Prostate gland (tissue), 2 donors: ENCODE measurements around the gene CSPG4. TPM values are rescaled to one million over a fixed set of nuclear protein-coding genes. Genes with fewer than 3 reads are reported as not detected.
A peak's percentile ranks its signal among the peaks of the same experiment; 100 is the strongest.

Source experiments
- DNase-seq: peaks from one replicate; pipeline ENCODE4 v3.0.0-alpha.2; 2019; ENCODE audit warnings: low spot score
- H3K27ac ChIP-seq, 2 donors: fragments of 200-600 bp; sonication (generic); 2 replicates each; pipeline ENCODE4 v1.5.1; 2017 to 2019
- H3K27me3 ChIP-seq: fragments of 200-600 bp; sonication (generic); replicated peaks from 2 replicates; pipeline ENCODE4 v1.5.1; 2019; ENCODE audit not compliant: insufficient read depth
- H3K36me3 ChIP-seq, 2 donors: fragments of 200-600 bp; sonication (generic); 1 replicate in 1 of 2; 2 replicates in 1 of 2; pipeline versions ENCODE4 v1.5.1 to v1.8.1; 2017 to 2019
- H3K4me1 ChIP-seq: fragments of 200-600 bp; sonication (generic); replicated peaks from 2 replicates; pipeline ENCODE4 v1.5.1; 2019
- H3K4me3 ChIP-seq, 2 donors: fragments of 200-600 bp; sonication (generic); 2 replicates each; pipeline ENCODE4 v1.5.1; 2017 to 2019
- H3K9me3 ChIP-seq: fragments of 200-600 bp; sonication (generic); 2 replicates; pipeline ENCODE4 v1.5.1; 2017
- CTCF ChIP-seq, 4 experiments: fragments of 200-600 bp in 2 of 4; fragments of 450-650 bp in 2 of 4; sonication (generic) in 2 of 4; IDR thresholded peaks; 1 replicate in 3 of 4; 2 replicates in 1 of 4; pipeline ENCODE4 v1.5.1; 2016 to 2019; ENCODE audit warnings: antibody characterized with exemption in 4 of 4, mild to moderate bottlenecking in 2 of 4, moderate library complexity in 2 of 4
- POLR2A ChIP-seq: fragments of 450-650 bp; IDR thresholded peaks from one replicate; pipeline ENCODE4 v1.6.1; 2016; ENCODE audit warnings: antibody characterized with exemption, mild to moderate bottlenecking
- POLR2AphosphoS5 ChIP-seq: sonication (generic); formaldehyde crosslinking; IDR thresholded peaks from one replicate; pipeline ENCODE4 v1.6.1; 2017; ENCODE audit warnings: antibody characterized with exemption
- WGBS: methylation state at CpG from one replicate; pipeline ENCODE4 v1.1.5; 2018; 5-methylcytosine and 5-hydroxymethylcytosine counted together
- intact Hi-C: fragments of 100-400 bp; cut with DNase I; formaldehyde crosslinking; loops from one replicate; pipeline ENCODE4 v1.14.2; 2022
- total RNA-seq, 2 donors: library from RNA; depleted of rRNA; stranded (reverse); fragments of >200 nt; gene quantifications; one replicate each; pipeline ENCODE4 v1.1.0, GENCODE V29; 2016

Gene CSPG4
- total RNA-seq, 2 donors from 2014 or later: 14.3 to 29.4 TPM

- no peak for TF ChIP-seq CTCF (IDR thresholded peaks at IDR 0.05)
- TF ChIP-seq POLR2A: no peak
- no peak for TF ChIP-seq POLR2AphosphoS5
- Histone ChIP-seq H3K27ac (peak overlapping the region; percentile 33 to 41), H3K27me3 (no peaks in the 10 kb centered on the region), H3K9me3 (no peaks in the 10 kb centered on the region), H3K4me1 (peaks cover 33% of the 10 kb centered on the region), H3K4me3 (peak overlapping the region; percentile 12 to 16), H3K36me3 (no peaks in the 10 kb centered on the region)
- no peak for DNase-seq
- intact Hi-C loops: no loop called here
- 58% methylated on average over 2 of the region's 2 CpGs for WGBS
Observed at GRCh38 chr15:75651810-75652543, 60.7 kb downstream of the CSPG4 start.

- Histone ChIP-seq H3K9me3 (no peaks in the 10 kb centered on the region), H3K4me1 (peaks cover 37% of the 10 kb centered on the region), H3K36me3 (no peaks in the 10 kb centered on the region), H3K4me3 (peak overlapping the region; percentile 12 to 16), H3K27me3 (no peaks in the 10 kb centered on the region), H3K27ac (peak overlapping the region; percentile 33 to 41)
- WGBS: 39% methylated on average over 8 of the region's 9 CpGs
- no peak for DNase-seq
- intact Hi-C loops: no loop called here
- TF ChIP-seq POLR2AphosphoS5 (no peak), CTCF (IDR thresholded peaks at IDR 0.05) (no peak), POLR2A (no peak)
Observed at GRCh38 chr15:75650908-75651809, 61.5 kb downstream of the CSPG4 start.

DNA sequence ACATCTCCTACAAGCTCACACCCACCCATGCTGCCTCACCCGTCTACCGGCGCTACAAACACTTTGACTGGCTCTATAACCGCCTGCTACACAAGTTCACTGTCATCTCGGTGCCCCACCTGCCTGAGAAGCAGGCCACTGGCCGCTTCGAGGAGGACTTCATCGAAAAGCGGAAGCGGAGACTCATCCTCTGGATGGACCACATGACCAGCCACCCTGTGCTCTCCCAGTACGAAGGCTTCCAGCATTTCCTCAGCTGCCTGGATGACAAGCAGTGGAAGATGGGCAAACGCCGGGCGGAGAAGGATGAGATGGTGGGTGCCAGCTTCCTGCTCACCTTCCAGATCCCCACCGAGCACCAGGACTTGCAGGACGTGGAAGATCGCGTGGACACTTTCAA, 62.8 kb downstream of the CSPG4 start:
- H3K4me3 ChIP-seq: peak overlapping the region in 1 of 2 donors; percentile 16
- peaks cover 37% of the 10 kb centered on the region for H3K4me1 ChIP-seq
- no peak overlapping the region for H3K27ac ChIP-seq
- WGBS: 89% methylated on average over 18 of the region's 18 CpGs
- H3K27me3 ChIP-seq: no peaks in the 10 kb centered on the region
- DNase-seq: no peak
- TF ChIP-seq POLR2A (no peak), POLR2AphosphoS5 (no peak), CTCF (IDR thresholded peaks at IDR 0.05) (no peak)
- H3K36me3 ChIP-seq: no peaks in the 10 kb centered on the region
- intact Hi-C loops: loop anchor here (5.0 kb wide), 1 partner anchor 73 kb away; the partner anchor contains the start of gene PTPN9
- no peaks in the 10 kb centered on the region for H3K9me3 ChIP-seq

DNA sequence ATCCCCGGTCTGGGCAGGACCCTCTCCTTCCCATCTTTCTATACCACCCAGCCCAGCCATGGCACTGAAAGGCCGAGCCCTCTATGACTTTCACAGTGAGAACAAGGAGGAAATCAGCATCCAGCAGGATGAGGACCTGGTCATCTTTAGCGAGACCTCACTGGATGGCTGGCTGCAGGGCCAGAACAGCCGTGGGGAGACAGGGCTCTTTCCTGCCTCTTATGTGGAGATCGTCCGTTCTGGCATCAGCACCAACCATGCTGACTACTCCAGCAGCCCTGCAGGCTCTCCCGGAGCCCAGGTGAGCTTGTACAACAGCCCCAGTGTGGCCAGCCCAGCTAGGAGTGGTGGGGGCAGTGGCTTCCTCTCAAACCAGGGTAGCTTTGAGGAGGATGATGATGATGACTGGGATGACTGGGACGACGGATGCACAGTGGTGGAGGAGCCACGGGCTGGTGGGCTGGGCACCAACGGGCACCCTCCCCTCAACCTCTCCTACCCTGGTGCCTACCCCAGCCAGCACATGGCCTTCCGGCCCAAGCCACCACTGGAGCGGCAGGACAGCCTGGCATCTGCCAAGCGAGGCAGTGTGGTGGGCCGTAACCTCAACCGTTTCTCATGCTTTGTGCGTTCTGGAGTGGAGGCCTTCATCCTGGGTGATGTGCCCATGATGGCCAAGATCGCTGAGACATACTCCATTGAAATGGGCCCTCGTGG, 63.4 kb downstream of the CSPG4 start:
- TF ChIP-seq POLR2A: no peak
- TF ChIP-seq POLR2AphosphoS5: no peak
- TF ChIP-seq CTCF (IDR thresholded peaks at IDR 0.05): no peak
- Histone ChIP-seq H3K4me1 (peaks cover 37% of the 10 kb centered on the region), H3K4me3 (peak overlapping the region; percentile 70 to 77), H3K27ac (peak overlapping the region; percentile 92 to 93), H3K27me3 (no peaks in the 10 kb centered on the region), H3K36me3 (no peaks in the 10 kb centered on the region), H3K9me3 (no peaks in the 10 kb centered on the region)
- intact Hi-C loops: loop anchor here (5.0 kb wide), 1 partner anchor 72 kb away; the partner anchor contains the start of gene PTPN9
- no peak for DNase-seq
- 76% methylated on average over 17 of the region's 19 CpGs for whole genome bisulfite sequencing
